Heart right ventricle (tissue), 16 donors: ENCODE measurements around the gene DHX34. TPM values are rescaled to one million over a fixed set of nuclear protein-coding genes. Genes with fewer than 3 reads are reported as not detected.
A peak's percentile ranks its signal among the peaks of the same experiment; 100 is the strongest.
"Not testable (repeated sequence)": the region's sequence is repeated elsewhere in the genome, so short reads cannot be mapped to it uniquely, and the experiment has no call there.

Experiments
- ATAC-seq, 8 donors: fragments of 200-7000 bp; cut with Tn5 transposase; one replicate each; pipeline ENCODE4 v1.9.1; 2020; ENCODE audit warnings: mild to moderate bottlenecking in 8 of 8, moderate library complexity in 8 of 8, moderate number of reproducible peaks in 1 of 8
- DNase-seq, 2 donors: peaks; one replicate each; pipeline ENCODE4 v3.0.0-alpha.2; 2020
- H3K27ac ChIP-seq, 10 donors: fragments of 200-600 bp; sonication (generic) in 2 of 10; one replicate each; pipeline versions ENCODE4 v1.5.0 to v1.8.0; 2020 to 2022; ENCODE audit warnings: mild to moderate bottlenecking in 3 of 10
- H3K27me3 ChIP-seq, 7 donors: fragments of 200-600 bp; one replicate each; pipeline ENCODE4 v1.8.0; 2021 to 2022; ENCODE audit warnings: mild to moderate bottlenecking in 2 of 7
- H3K36me3 ChIP-seq, 9 donors: fragments of 200-600 bp; sonication (generic) in 1 of 9; one replicate each; pipeline versions ENCODE4 v1.5.0 to v1.8.0; 2020 to 2022; ENCODE audit warnings: mild to moderate bottlenecking in 2 of 9
- H3K4me1 ChIP-seq, 9 donors: fragments of 200-600 bp; sonication (generic) in 1 of 9; one replicate each; pipeline versions ENCODE4 v1.5.0 to v1.8.0; 2020 to 2022; ENCODE audit warnings: mild to moderate bottlenecking in 4 of 9
- H3K4me3 ChIP-seq, 10 donors: fragments of 200-600 bp; sonication (generic) in 2 of 10; one replicate each; pipeline versions ENCODE4 v1.5.0 to v1.8.0; 2020 to 2022; ENCODE audit warnings: mild to moderate bottlenecking in 7 of 10, moderate library complexity in 2 of 10
- H3K9me3 ChIP-seq, 11 donors: fragments of 200-600 bp in 10 of 11; sonication (generic) in 2 of 11; one replicate each; pipeline versions ENCODE4 v1.5.0 to v1.8.0; 2013 to 2022; ENCODE audit warnings: mild to moderate bottlenecking in 2 of 11, control low read depth in 1 of 11, moderate library complexity in 1 of 11
- CTCF ChIP-seq, 9 donors: fragments of 200-600 bp; sonication (generic) in 2 of 9; IDR thresholded peaks; one replicate each; pipeline versions ENCODE4 v1.5.0 to v1.8.0; 2021 to 2022; ENCODE audit warnings: antibody characterized with exemption in 9 of 9, mild to moderate bottlenecking in 5 of 9, moderate library complexity in 1 of 9
- WGBS, 2 donors: extraction: QIAGEN DNeasy Blood & Tissue Kit; methylation state at CpG; one replicate each; pipeline ENCODE4 v1.1.7; 2013; ENCODE audit warnings: inconsistent platforms in 1 of 2; 5-methylcytosine and 5-hydroxymethylcytosine counted together
- intact Hi-C, 10 donors: fragments of 100-400 bp; cut with DNase I; formaldehyde crosslinking; loops; one replicate each; pipeline versions ENCODE4 v1.11.1 to v1.14.2; 2022
- polyA plus RNA-seq, 2 donors: library from polyadenylated mRNA; stranded (reverse); fragments of 200-250 nt; gene quantifications; one replicate each; pipeline ENCODE4 v1.2.3, GENCODE V29; 2013
- total RNA-seq, 10 donors: library from RNA; stranded (reverse); fragmentation: NEBNext Ultra II Directional in 3 of 10; extraction: Animal tissue kit (Norgen Biotek cat#: 25700) in 3 of 10; gene quantifications; one replicate each; pipeline versions ENCODE4 v1.2.1 to v1.2.4, GENCODE V29; 2021 to 2023
- donor health status: Arrhythmogenic right ventricular cardiomyopathy.
- donor health status: ischemic (EF 13 %, LVEDD 7.1; RV severe dilation, severe dysfunction).
- donor health status: healthy with polysubstance abuse.
- donor health status: DM: no; HTN: yes; CAD: no.
- donor health status: DM: no; HTN: no; CAD: no.
- donor health status: ischemic (EF 25% LVEDD 6.9; RV normal size, moderate dysfunction).
- donor health status: ischemic (EF 25% LVEDD 5.7; RV mildly dilated, moderate dysfunction).
- donor health status: healthy.
- donor health status: DM: yes; HTN: yes; CAD: no.
- donor health status: Ischemic cardiomyopathy.
- donor health status: ischemic (EF 35%, LVEDD 5.7; RV mildly dilated, moderate dysfunction).
- donor health status: nonischemic (EF 11% LVEDD 7.7; RV severe dilation, severe dysfunction).
- donor health status: DM: yes; HTN: yes; CAD: no.
- donor health status: PGD.
- donor health status: ischemic (EF 29% LVEDD 5.4; RV normal size, mild dysfunction).
- donor health status: nonischemic (EF 23%, LVEDD 6.1; RV moderate dilation, normal function).

Gene DHX34
- total and polyA plus RNA-seq, 12 donors, result 4.4 to 11.7 (median 5.9) TPM

- ATAC-seq, result no peak
- peaks cover 0 to 60% (median 24%) of the 10 kb centered on the region in 9 donors for H3K36me3 ChIP-seq
Measured at GRCh38 chr19:47381653-47382279, 32.7 kb downstream of the DHX34 start.

GRCh38 chr19:47383890-47384289 is 34.8 kb downstream of the DHX34 start:
- H3K4me3 ChIP-seq, ATAC-seq, intact Hi-C loops, H3K27me3 ChIP-seq, H3K9me3 ChIP-seq, DNase-seq: not testable (repeated sequence)
- WGBS, 2 donors, result 83 to 93% methylated on average over 5 of the region's 5 CpGs
- H3K36me3 ChIP-seq, result peaks cover 0 to 42% (median 24%) of the 10 kb centered on the region in 9 donors
- peaks cover 0 to 30% (median 0%) of the 10 kb centered on the region in 9 donors for H3K4me1 ChIP-seq
- H3K27ac ChIP-seq, result peak overlapping the region in 2 of 10 donors; percentile 41 to 67

More at GRCh38 chr19:47381653-47382279, 32.7 kb downstream of the DHX34 start:
- WGBS, 2 donors, result 71 to 81% methylated on average over 11 of the region's 11 CpGs
- peaks cover 0 to 25% (median 4%) of the 10 kb centered on the region in 9 donors for H3K4me1 ChIP-seq
- no peak overlapping the region for H3K4me3 ChIP-seq
- no peak for DNase-seq
- intact Hi-C loops, result no loop called here
- H3K9me3 ChIP-seq, result no peaks in the 10 kb centered on the region
- no peak for TF ChIP-seq CTCF (IDR thresholded peaks at IDR 0.05)
- peak overlapping the region in 1 of 10 donors; percentile 67 for H3K27ac ChIP-seq
- H3K27me3 ChIP-seq, result peaks cover 0 to 3% (median 0%) of the 10 kb centered on the region in 7 donors

- H3K27ac ChIP-seq, H3K4me3 ChIP-seq, intact Hi-C loops, H3K27me3 ChIP-seq, H3K9me3 ChIP-seq, ATAC-seq, DNase-seq: not testable (repeated sequence)
- 86 to 95% methylated on average over 4 of the region's 4 CpGs for WGBS, 2 donors
- Histone ChIP-seq H3K4me1 (peaks cover 0 to 36% (median 0%) of the 10 kb centered on the region in 9 donors), H3K36me3 (peaks cover 0 to 36% (median 24%) of the 10 kb centered on the region in 9 donors)
Measured at GRCh38 chr19:47384533-47384932, 35.4 kb downstream of the DHX34 start.

- not testable (repeated sequence) for H3K27me3 ChIP-seq, H3K4me3 ChIP-seq, DNase-seq, H3K9me3 ChIP-seq, ATAC-seq
- intact Hi-C loops, result loop anchor here in 1 of 10 donors (5.0 kb wide), 1 partner anchor 84 kb away; no protein-coding TSS in a partner anchor
- Histone ChIP-seq H3K27ac (peak overlapping the region in 1 of 10 donors; percentile 89), H3K4me1 (peaks cover 0 to 48% (median 0%) of the 10 kb centered on the region in 9 donors), H3K36me3 (peaks cover 0 to 15% (median 9%) of the 10 kb centered on the region in 9 donors)
- WGBS, 2 donors, result 86 to 89% methylated on average over 12 of the region's 12 CpGs
Measured at GRCh38 chr19:47386582-47386981, 37.5 kb downstream of the DHX34 start.

GRCh38 chr19:47387623-47388022 is 38.5 kb downstream of the DHX34 start:
- intact Hi-C loops, result loop anchor here in 1 of 10 donors (5.0 kb wide), 1 partner anchor 85 kb away; no protein-coding TSS in a partner anchor

GRCh38 chr19:47388721-47389120 is 39.6 kb downstream of the DHX34 start:
- not testable (repeated sequence) for H3K9me3 ChIP-seq, H3K4me3 ChIP-seq, H3K36me3 ChIP-seq, DNase-seq
- Histone ChIP-seq H3K4me1 (peaks cover 0 to 30% (median 0%) of the 10 kb centered on the region in 9 donors), H3K27ac (peak overlapping the region in 2 of 10 donors; percentile 70 to 89), H3K27me3 (peaks cover 0 to 18% (median 10%) of the 10 kb centered on the region in 7 donors)
- WGBS, 2 donors, result 79% methylated on average over 5 of the region's 5 CpGs
- intact Hi-C loops, result loop anchor here in 1 of 10 donors (5.0 kb wide), 1 partner anchor 86 kb away; no protein-coding TSS in a partner anchor
- peak in 1 of 8 donors; percentile 57 for ATAC-seq

More at GRCh38 chr19:47387623-47388022, 38.5 kb downstream of the DHX34 start:
- not testable (repeated sequence) for H3K4me3 ChIP-seq, H3K9me3 ChIP-seq, H3K36me3 ChIP-seq, DNase-seq, ATAC-seq
- H3K27ac ChIP-seq, result peak overlapping the region in 1 of 10 donors; percentile 89
- WGBS, 2 donors, result 78 to 79% methylated on average over 3 of the region's 3 CpGs
- H3K27me3 ChIP-seq, result peaks cover 0 to 18% (median 8%) of the 10 kb centered on the region in 7 donors
- peaks cover 0 to 40% (median 0%) of the 10 kb centered on the region in 9 donors for H3K4me1 ChIP-seq
